Measurements from ENCODE around the gene BECN2. TPM values are rescaled to one million over a fixed set of nuclear protein-coding genes. Genes with fewer than 3 reads are reported as not detected.

Gene BECN2
- total and polyA plus RNA-seq, 2 experiments from 2014 or later, result not detected

DNA sequence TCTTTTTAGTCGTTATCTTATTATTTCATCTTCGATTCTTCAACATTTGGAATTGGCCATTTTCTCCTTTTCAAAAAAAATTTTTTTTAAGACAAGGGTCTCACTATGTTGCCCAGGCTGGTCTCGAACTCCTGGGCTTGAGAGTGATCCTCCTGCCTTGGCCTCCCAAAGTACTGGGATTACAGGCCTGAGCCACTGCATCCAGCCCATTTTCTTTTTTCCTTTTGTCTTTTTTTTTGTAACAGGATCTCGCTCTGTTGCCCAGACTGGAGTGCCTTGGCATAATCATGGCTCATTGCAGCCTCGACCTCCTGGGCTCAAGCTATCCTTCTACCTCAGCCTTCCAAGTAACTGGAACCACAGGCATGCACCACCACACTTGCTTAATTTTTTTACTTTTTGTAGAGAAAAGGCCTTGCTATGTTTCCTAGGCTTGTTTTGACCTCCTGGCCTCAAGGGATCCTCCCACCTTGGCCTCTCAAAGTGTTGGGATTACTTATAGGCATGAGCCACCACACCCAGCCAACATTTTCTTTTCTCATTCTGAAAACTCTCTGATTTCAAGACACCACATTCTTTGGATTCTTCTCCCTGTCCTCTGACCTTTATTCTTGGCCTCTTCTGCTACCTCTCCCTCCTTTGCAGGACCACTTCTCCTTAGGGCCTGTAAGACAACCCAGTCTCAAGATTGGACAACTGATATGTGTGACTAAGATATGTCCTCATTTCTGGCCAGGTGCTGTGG, 47.4 kb downstream of the BECN2 start:
- Histone ChIP-seq H3K9me3 (ENCODE audit: low read depth) (no peaks in the 10 kb centered on the region), H3K4me2 (no peak overlapping the region), H3K9me2 (replicated peaks; ENCODE audit: insufficient read depth) (no peaks in the 10 kb centered on the region), H3K4me1 (ENCODE audit: insufficient read depth) (no peaks in the 10 kb centered on the region), H3K4me3 (no peak overlapping the region), H3K27ac (no peak overlapping the region), H2AFZ (no peak overlapping the region), H4K20me1 (ENCODE audit: insufficient read depth, poor library complexity, severe bottlenecking) (no peaks in the 10 kb centered on the region), H3K79me2 (no peaks in the 10 kb centered on the region), H3K27me3 (no peaks in the 10 kb centered on the region), H3K36me3 (replicated peaks; ENCODE audit: insufficient read depth, low read depth) (no peaks in the 10 kb centered on the region)
- DNase-seq (ENCODE audit: low spot score), result no peak
- WGBS (ENCODE audit: low lambda C conversion rate, missing lambda C conversion rate), result 95% methylated on average over 5 of the region's 5 CpGs
- no peak for TF ChIP-seq EZH2 (IDR thresholded peaks at IDR 0.05; ENCODE audit: borderline replicate concordance)
- TF ChIP-seq, protein P1, sequence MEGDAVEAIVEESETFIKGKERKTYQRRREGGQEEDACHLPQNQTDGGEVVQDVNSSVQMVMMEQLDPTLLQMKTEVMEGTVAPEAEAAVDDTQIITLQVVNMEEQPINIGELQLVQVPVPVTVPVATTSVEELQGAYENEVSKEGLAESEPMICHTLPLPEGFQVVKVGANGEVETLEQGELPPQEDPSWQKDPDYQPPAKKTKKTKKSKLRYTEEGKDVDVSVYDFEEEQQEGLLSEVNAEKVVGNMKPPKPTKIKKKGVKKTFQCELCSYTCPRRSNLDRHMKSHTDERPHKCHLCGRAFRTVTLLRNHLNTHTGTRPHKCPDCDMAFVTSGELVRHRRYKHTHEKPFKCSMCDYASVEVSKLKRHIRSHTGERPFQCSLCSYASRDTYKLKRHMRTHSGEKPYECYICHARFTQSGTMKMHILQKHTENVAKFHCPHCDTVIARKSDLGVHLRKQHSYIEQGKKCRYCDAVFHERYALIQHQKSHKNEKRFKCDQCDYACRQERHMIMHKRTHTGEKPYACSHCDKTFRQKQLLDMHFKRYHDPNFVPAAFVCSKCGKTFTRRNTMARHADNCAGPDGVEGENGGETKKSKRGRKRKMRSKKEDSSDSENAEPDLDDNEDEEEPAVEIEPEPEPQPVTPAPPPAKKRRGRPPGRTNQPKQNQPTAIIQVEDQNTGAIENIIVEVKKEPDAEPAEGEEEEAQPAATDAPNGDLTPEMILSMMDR (IDR thresholded peaks at IDR 0.05; ENCODE audit: poor library complexity), result no peak
- TF ChIP-seq EZH2phosphoT487 (IDR thresholded peaks at IDR 0.05; ENCODE audit: low read depth, severe bottlenecking, unreplicated experiment), result no peak

DNA sequence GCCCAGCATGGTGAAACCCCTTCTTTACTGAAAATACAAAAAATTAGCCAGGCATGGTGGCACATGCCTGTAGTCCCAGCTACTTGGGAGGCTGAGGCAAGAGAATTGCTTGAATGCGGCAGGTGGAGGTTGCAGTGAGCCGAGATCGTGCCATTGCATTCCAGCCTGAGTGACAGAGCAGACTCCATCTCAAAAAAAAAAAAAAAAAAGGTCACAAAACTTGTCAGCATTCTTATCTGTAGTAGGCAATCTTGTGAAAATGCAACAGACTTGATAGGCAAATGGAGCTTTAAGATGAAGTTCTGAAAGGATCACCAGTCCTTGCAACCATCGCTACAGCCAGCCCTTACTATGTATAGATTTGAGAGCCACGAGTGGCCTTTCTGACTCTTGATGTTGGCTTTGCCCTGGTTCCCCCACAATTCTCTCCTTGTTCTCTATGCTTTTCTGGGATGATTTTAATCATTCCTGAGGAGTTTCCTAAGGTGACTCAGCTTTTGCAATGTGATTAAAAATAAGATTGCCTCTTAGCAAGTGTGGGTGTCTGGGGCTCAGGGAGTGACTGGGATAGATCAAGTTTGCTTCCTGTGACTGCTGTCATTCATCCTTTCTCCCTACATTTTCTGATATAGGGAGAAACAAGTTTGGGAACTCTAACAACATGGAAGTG, 48.4 kb downstream of the BECN2 start:
- Histone ChIP-seq H4K20me1 (ENCODE audit: insufficient read depth, poor library complexity, severe bottlenecking) (no peaks in the 10 kb centered on the region), H3K27ac (no peak overlapping the region), H3K4me3 (no peak overlapping the region), H3K4me1 (ENCODE audit: insufficient read depth) (no peaks in the 10 kb centered on the region), H3K36me3 (replicated peaks; ENCODE audit: insufficient read depth, low read depth) (no peaks in the 10 kb centered on the region), H3K79me2 (no peaks in the 10 kb centered on the region), H3K27me3 (no peaks in the 10 kb centered on the region), H3K9me2 (replicated peaks; ENCODE audit: insufficient read depth) (no peaks in the 10 kb centered on the region), H2AFZ (no peak overlapping the region), H3K4me2 (no peak overlapping the region), H3K9me3 (ENCODE audit: low read depth) (no peaks in the 10 kb centered on the region)
- DNase-seq (ENCODE audit: low spot score), result no peak
- WGBS (ENCODE audit: low lambda C conversion rate, missing lambda C conversion rate), result 81% methylated on average over 5 of the region's 5 CpGs
- TF ChIP-seq, protein P1 (IDR thresholded peaks at IDR 0.05; ENCODE audit: poor library complexity), result no peak
- TF ChIP-seq EZH2 (IDR thresholded peaks at IDR 0.05; ENCODE audit: borderline replicate concordance), result no peak
- no peak for TF ChIP-seq EZH2phosphoT487 (IDR thresholded peaks at IDR 0.05; ENCODE audit: low read depth, severe bottlenecking, unreplicated experiment)

DNA sequence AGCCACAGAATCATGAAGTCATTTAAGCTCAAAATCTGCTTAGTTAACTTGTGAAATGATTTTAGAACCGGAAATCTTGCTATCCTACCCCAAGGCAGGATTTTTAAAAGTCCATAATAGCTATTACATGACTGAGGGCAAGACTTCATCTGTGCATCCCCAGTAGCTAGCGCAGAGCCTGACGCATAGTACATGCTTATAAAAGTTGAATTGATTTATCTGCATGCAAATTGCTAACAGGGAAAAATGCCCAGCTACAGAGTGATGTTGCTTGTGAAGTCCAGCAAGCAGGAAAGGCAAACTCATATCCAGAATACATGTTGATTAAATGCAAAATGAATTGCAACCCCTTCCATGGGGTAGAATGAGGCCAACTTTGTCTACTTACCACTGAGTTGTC, 49.4 kb downstream of the BECN2 start:
- no peak for DNase-seq (ENCODE audit: low spot score)
- no peaks in the 10 kb centered on the region for H3K9me3 ChIP-seq (ENCODE audit: low read depth)
- TF ChIP-seq EZH2 (IDR thresholded peaks at IDR 0.05; ENCODE audit: borderline replicate concordance), result no peak
- TF ChIP-seq, protein P1 (IDR thresholded peaks at IDR 0.05; ENCODE audit: poor library complexity), result no peak
- no peak for TF ChIP-seq EZH2phosphoT487 (IDR thresholded peaks at IDR 0.05; ENCODE audit: low read depth, severe bottlenecking, unreplicated experiment)
- H2AFZ ChIP-seq, result no peak overlapping the region
- no peak overlapping the region for H3K4me2 ChIP-seq
- no peak overlapping the region for H3K27ac ChIP-seq
- H4K20me1 ChIP-seq (ENCODE audit: insufficient read depth, poor library complexity, severe bottlenecking), result no peaks in the 10 kb centered on the region
- no peaks in the 10 kb centered on the region for H3K4me1 ChIP-seq (ENCODE audit: insufficient read depth)
- H3K9me2 ChIP-seq (replicated peaks; ENCODE audit: insufficient read depth), result no peaks in the 10 kb centered on the region
- H3K36me3 ChIP-seq (replicated peaks; ENCODE audit: insufficient read depth, low read depth), result no peaks in the 10 kb centered on the region
- H3K79me2 ChIP-seq, result no peaks in the 10 kb centered on the region
- H3K4me3 ChIP-seq, result no peak overlapping the region
- no peaks in the 10 kb centered on the region for H3K27me3 ChIP-seq
- WGBS (ENCODE audit: low lambda C conversion rate, missing lambda C conversion rate), result 86% methylated on average over 3 of the region's 3 CpGs

Other genes with a start within 250 kb of the BECN2 start
- gene EXO1, start 109.6 kb upstream of the BECN2 start, total RNA-seq, result 1.6 and 5.0 TPM in 2 replicates
- gene EXO1, start 109.6 kb upstream of the BECN2 start, polyA plus RNA-seq, result 1.00 and 3.1 TPM in 2 replicates
- gene MAP1LC3C, start 41.3 kb downstream of the BECN2 start, total RNA-seq, result 0.16 and 0.27 TPM in 2 replicates
- 0.44 and 0.45 TPM in 2 replicates for gene MAP1LC3C, start 41.3 kb downstream of the BECN2 start, polyA plus RNA-seq